ENCODE data around the gene RERE.

Gene RERE

DNA sequence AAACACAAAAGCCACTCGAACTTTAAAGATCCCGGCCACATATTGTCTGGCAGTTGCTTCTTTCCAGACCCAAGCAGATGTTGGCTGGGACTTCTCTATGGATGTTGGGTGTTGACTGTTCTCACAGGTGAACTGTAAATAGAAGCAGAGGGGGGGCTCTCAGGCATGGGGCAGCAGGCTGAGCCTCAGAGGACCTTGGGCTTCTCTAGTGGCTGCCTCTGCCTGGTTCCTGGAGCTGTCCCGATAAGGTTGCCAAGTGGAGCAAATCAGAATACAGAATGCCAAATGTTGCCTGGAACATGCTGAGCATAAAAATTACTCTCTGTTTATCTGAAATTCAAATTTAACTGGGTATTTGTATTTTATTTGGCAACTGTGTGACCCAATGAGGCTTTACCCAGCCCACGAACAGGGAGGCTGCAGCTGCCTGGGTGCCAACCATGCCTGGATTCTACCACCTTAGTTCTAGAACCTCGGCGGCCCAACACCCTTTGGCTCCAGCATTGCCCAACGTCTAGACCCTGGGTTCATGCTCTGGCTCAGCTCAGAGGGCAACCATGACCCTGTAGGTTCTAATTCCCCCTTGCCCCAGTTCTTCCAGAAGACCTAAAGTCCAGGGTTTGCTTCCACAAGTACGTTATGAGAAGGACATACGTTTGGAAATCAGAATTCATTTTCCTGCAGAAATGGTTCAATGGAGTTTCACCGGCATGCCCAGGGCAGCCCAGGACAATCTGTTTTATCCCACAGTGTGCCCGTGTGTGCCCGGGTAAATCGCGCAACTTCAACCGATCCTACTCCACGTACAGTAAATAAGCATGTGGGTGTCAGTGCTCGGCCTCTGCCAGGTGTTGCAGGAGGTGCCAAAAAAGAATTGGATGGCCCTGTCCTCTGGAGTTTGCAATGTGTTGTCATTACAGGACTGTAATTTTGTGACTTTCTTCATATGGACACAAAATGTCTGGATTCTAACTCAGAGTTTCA, 504.9 kb downstream of the RERE start:
- DNase-seq, result no peak

- no peak for DNase-seq
Measured at GRCh38 chr1:8311068-8311718, 506.2 kb downstream of the RERE start.

GRCh38 chr1:8307628-8308027, 509.8 kb downstream of the RERE start:
- peak; percentile 48 for DNase-seq

- no peak for DNase-seq
Measured at GRCh38 chr1:8303876-8304275, 513.6 kb downstream of the RERE start.

DNA sequence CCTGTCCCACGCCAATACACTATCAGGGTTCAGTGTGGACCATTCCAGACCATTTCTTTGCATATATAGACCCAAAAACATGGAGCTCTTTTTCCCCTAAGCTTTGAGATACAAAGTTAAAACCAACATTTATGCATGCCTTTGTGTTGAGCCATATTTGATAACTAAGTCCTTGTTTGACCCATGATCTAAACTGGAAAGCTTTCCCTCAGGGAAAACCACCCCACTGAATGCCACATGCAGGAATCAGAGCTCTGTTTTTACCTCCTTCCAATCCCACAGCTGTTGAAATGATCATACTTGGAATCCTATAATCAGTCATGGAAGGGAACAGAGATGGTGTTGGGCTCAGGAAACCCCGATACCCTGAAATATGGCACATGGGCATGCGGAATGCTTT, 514.3 kb downstream of the RERE start:
- DNase-seq, result no peak
